KMS-11 (cell line): Measurements from ENCODE around the gene UBTD2.

Experiments
- H2AFZ ChIP-seq: fragments of 200-600 bp; sonication (generic); 2 replicates; pipeline ENCODE4 v1.6.1; 2016; ENCODE audit warnings: antibody characterized with exemption, mixed run types, low read depth
- H3K27ac ChIP-seq: fragments of 200-600 bp; sonication (generic); 2 replicates; pipeline ENCODE4 v1.6.1; 2016; ENCODE audit warnings: mild to moderate bottlenecking, mixed run types
- H3K27me3 ChIP-seq: fragments of 200-600 bp; sonication (generic); 2 replicates; pipeline ENCODE4 v1.6.1; 2017; ENCODE audit warnings: mild to moderate bottlenecking, low read depth, mixed run types, moderate library complexity; ENCODE audit not compliant: insufficient read depth
- H3K36me3 ChIP-seq: fragments of 200-600 bp; sonication (generic); 2 replicates; pipeline ENCODE4 v1.6.1; 2017; ENCODE audit warnings: mild to moderate bottlenecking, mixed run types; ENCODE audit not compliant: insufficient read depth
- H3K4me1 ChIP-seq: fragments of 200-600 bp; sonication (generic); 2 replicates; pipeline ENCODE4 v1.6.1; 2016; ENCODE audit warnings: mild to moderate bottlenecking, low read depth, mixed run types; ENCODE audit not compliant: poor library complexity, severe bottlenecking
- H3K4me2 ChIP-seq: fragments of 200-600 bp; sonication (generic); 2 replicates; pipeline ENCODE4 v1.7.0; 2016; ENCODE audit warnings: mild to moderate bottlenecking, mixed run types
- H3K4me3 ChIP-seq: fragments of 200-600 bp; sonication (generic); IDR thresholded peaks from 2 replicates; pipeline ENCODE4 v1.6.1; 2017; ENCODE audit warnings: low read depth, low read length, mixed read lengths; ENCODE audit not compliant: insufficient read depth
- H3K79me2 ChIP-seq: fragments of 200-600 bp; sonication (generic); 2 replicates; pipeline ENCODE4 v1.6.1; 2016; ENCODE audit warnings: low read depth, mixed run types; ENCODE audit not compliant: insufficient read depth
- H3K9ac ChIP-seq: fragments of 200-600 bp; sonication (generic); 2 replicates; pipeline ENCODE4 v1.6.1; 2016; ENCODE audit warnings: mild to moderate bottlenecking, mixed run types
- H4K20me1 ChIP-seq: fragments of 200-600 bp; sonication (generic); 2 replicates; pipeline ENCODE4 v1.6.1; 2016; ENCODE audit warnings: mild to moderate bottlenecking, mixed run types; ENCODE audit not compliant: insufficient read depth
- CTCF ChIP-seq: fragments of 200-600 bp; sonication (generic); conservative IDR thresholded peaks from 2 replicates; pipeline ENCODE4 v1.6.1; 2017; ENCODE audit warnings: low read depth, mild to moderate bottlenecking, antibody characterized with exemption, low read length, moderate library complexity, mixed read lengths

The UBTD2 gene

GRCh38 chr5:172229904-172230303 is 53.7 kb downstream of the UBTD2 start:
- Histone ChIP-seq H3K36me3 (no peaks in the 10 kb centered on the region), H4K20me1 (no peaks in the 10 kb centered on the region), H3K4me2 (no peak overlapping the region), H3K27me3 (no peaks in the 10 kb centered on the region), H3K79me2 (no peaks in the 10 kb centered on the region), H3K4me1 (peaks cover 2% of the 10 kb centered on the region), H3K27ac (no peak overlapping the region), H3K9ac (no peak overlapping the region), H3K4me3 (no peak overlapping the region), H2AFZ (no peak overlapping the region)
- TF ChIP-seq CTCF: no peak

- Histone ChIP-seq H3K4me2 (no peak overlapping the region), H4K20me1 (no peaks in the 10 kb centered on the region), H3K9ac (no peak overlapping the region), H3K36me3 (no peaks in the 10 kb centered on the region), H3K27me3 (no peaks in the 10 kb centered on the region), H3K4me1 (no peaks in the 10 kb centered on the region), H3K79me2 (no peaks in the 10 kb centered on the region), H2AFZ (no peak overlapping the region), H3K27ac (no peak overlapping the region), H3K4me3 (no peak overlapping the region)
- TF ChIP-seq CTCF: no peak
Observed at GRCh38 chr5:172224996-172225395, 58.6 kb downstream of the UBTD2 start.

GRCh38 chr5:172223901-172224873 is 59.4 kb downstream of the UBTD2 start:
- Histone ChIP-seq H3K36me3 (no peaks in the 10 kb centered on the region), H3K79me2 (no peaks in the 10 kb centered on the region), H2AFZ (no peak overlapping the region), H3K27me3 (no peaks in the 10 kb centered on the region), H3K9ac (no peak overlapping the region), H3K4me1 (no peaks in the 10 kb centered on the region), H3K27ac (no peak overlapping the region), H3K4me2 (no peak overlapping the region), H4K20me1 (no peaks in the 10 kb centered on the region), H3K4me3 (no peak overlapping the region)
- no peak for TF ChIP-seq CTCF

- H3K36me3 ChIP-seq: no peaks in the 10 kb centered on the region
- H3K4me2 ChIP-seq: no peak overlapping the region
- no peaks in the 10 kb centered on the region for H3K27me3 ChIP-seq
- no peak overlapping the region for H3K4me3 ChIP-seq
- no peaks in the 10 kb centered on the region for H3K4me1 ChIP-seq
- no peak overlapping the region for H3K9ac ChIP-seq
- no peak overlapping the region for H3K27ac ChIP-seq
- no peaks in the 10 kb centered on the region for H4K20me1 ChIP-seq
- no peaks in the 10 kb centered on the region for H3K79me2 ChIP-seq
- no peak overlapping the region for H2AFZ ChIP-seq
- no peak for TF ChIP-seq CTCF
Observed at GRCh38 chr5:172219296-172219695, 64.3 kb downstream of the UBTD2 start.
